Adrenal gland (tissue), 12 donors: ENCODE data around the gene TBL2. TPM values are rescaled to one million over a fixed set of nuclear protein-coding genes. Genes with fewer than 3 reads are reported as not detected.

Experiments
- polyA plus RNA-seq, 3 donors: library from polyadenylated mRNA; stranded (reverse); fragments of 200-250 nt in 2 of 3; fragments of 350-450 nt in 1 of 3; fragmentation: Illumina TruSeq in 1 of 3; extraction: RNeasy Lipid Tissue Mini Kit (QIAGEN cat#74804) in 1 of 3; gene quantifications; one replicate each; pipeline ENCODE4 v1.2.3, GENCODE V29; 2013 to 2014
- total RNA-seq, 9 donors: library from RNA; depleted of rRNA in 4 of 9; stranded (reverse); fragments of >200 nt in 4 of 9; fragments of 120-200 nt in 1 of 9; fragmentation: NEBNext Ultra II Directional in 1 of 9; extraction: Animal tissue kit (Norgen Biotek cat#: 25700) in 1 of 9; gene quantifications; one replicate each; pipeline versions ENCODE4 v1.1.0 to v1.2.4, GENCODE V29; 2013 to 2023
- donor health status: healthy with polysubstance abuse.
- donor health status: Bipolar disorder and iron deficiency.
- donor health status: DM: yes; HTN: yes; CAD: no.
- donor health status: DM: no; HTN: no; CAD: no.
- donor health status: DM: no; HTN: no; CAD: no.
- donor health status: DM: yes; HTN: yes; CAD: no.

The TBL2 gene
- total and polyA plus RNA-seq, 12 donors: 14.2 to 136 (median 51.3) TPM

Other genes starting within 250 kb of the TBL2 start
- 1 to 10 TPM in 3 of 9 donors, under 1 TPM in 6; 0.32 to 4.8 (median 0.77) TPM for gene FZD9, start 144.8 kb downstream of the TBL2 start, total RNA-seq
- under 1 TPM; 0.05 to 0.67 (median 0.64) TPM for gene FZD9, start 144.8 kb downstream of the TBL2 start, polyA plus RNA-seq
- 10 to 100 TPM; 40.4 to 65.5 (median 43.8) TPM for gene BAZ1B, start 56.3 kb downstream of the TBL2 start, total RNA-seq
- 10 to 100 TPM; 14.5 to 49.4 (median 27.7) TPM for gene BAZ1B, start 56.3 kb downstream of the TBL2 start, polyA plus RNA-seq
- 10 to 100 TPM; 19.0 to 97.9 (median 64.2) TPM for gene BCL7B, start 20.9 kb downstream of the TBL2 start, total RNA-seq
- 10 to 100 TPM; 76.1 to 87.2 (median 77.7) TPM for gene BCL7B, start 20.9 kb downstream of the TBL2 start, polyA plus RNA-seq
- gene MLXIPL, start 45.9 kb upstream of the TBL2 start, total RNA-seq: 100 to 1,000 TPM in 1 of 9 donors, 10 to 100 TPM in 7, under 1 TPM in 1; under 0.01 to 117 (median 41.0) TPM
- gene MLXIPL, start 45.9 kb upstream of the TBL2 start, polyA plus RNA-seq: 100 to 1,000 TPM in 2 of 3 donors, 10 to 100 TPM in 1; 10.3 to 586 (median 248) TPM
- 1 to 10 TPM in 6 of 9 donors, under 1 TPM in 3; 0.54 to 7.0 (median 2.0) TPM for gene VPS37D, start 89.3 kb upstream of the TBL2 start, total RNA-seq
- 1 to 10 TPM in 2 of 3 donors, under 1 TPM in 1; 0.20 to 2.0 (median 1.4) TPM for gene VPS37D, start 89.3 kb upstream of the TBL2 start, polyA plus RNA-seq
- gene DNAJC30, start 104.9 kb upstream of the TBL2 start, total RNA-seq: 10 to 100 TPM in 7 of 9 donors, 1 to 10 TPM in 2; 7.1 to 28.2 (median 16.1) TPM
- gene DNAJC30, start 104.9 kb upstream of the TBL2 start, polyA plus RNA-seq: 10 to 100 TPM in 2 of 3 donors, 1 to 10 TPM in 1; 9.9 to 14.8 (median 13.9) TPM
- gene BUD23, start 105.0 kb upstream of the TBL2 start, total RNA-seq: 10 to 100 TPM; 34.7 to 69.4 (median 60.2) TPM
- gene BUD23, start 105.0 kb upstream of the TBL2 start, polyA plus RNA-seq: 100 to 1,000 TPM in 2 of 3 donors, 10 to 100 TPM in 1; 79.5 to 123 (median 115) TPM
- 1 to 10 TPM in 8 of 9 donors, under 1 TPM in 1; 0.52 to 8.0 (median 4.5) TPM for gene STX1A, start 141.1 kb upstream of the TBL2 start, total RNA-seq
- 10 to 100 TPM in 1 of 3 donors, 1 to 10 TPM in 2; 5.3 to 28.1 (median 7.2) TPM for gene STX1A, start 141.1 kb upstream of the TBL2 start, polyA plus RNA-seq
- 10 to 100 TPM; 13.0 to 23.6 (median 18.3) TPM for gene ABHD11, start 160.2 kb upstream of the TBL2 start, total RNA-seq
- 10 to 100 TPM; 15.4 to 41.6 (median 39.2) TPM for gene ABHD11, start 160.2 kb upstream of the TBL2 start, polyA plus RNA-seq
- under 1 TPM in 4 of 9 donors, not detected in 5; 0.22 to 0.72 (median 0.42) TPM for gene CLDN3, start 191.7 kb upstream of the TBL2 start, total RNA-seq
- gene CLDN3, start 191.7 kb upstream of the TBL2 start, polyA plus RNA-seq: under 1 TPM in 2 of 3 donors, not detected in 1; 0.24 to 0.40 TPM